Left ventricle myocardium superior (tissue), 1 donor: ENCODE data around the gene PPP1R1A. TPM values are rescaled to one million over a fixed set of nuclear protein-coding genes. Genes with fewer than 3 reads are reported as not detected.

Source experiments
- ATAC-seq: fragments of 200-7000 bp; cut with Tn5 transposase; one replicate; pipeline ENCODE4 v1.9.1; 2020; ENCODE audit warnings: mild to moderate bottlenecking, moderate library complexity
- DNase-seq: peaks from one replicate; pipeline ENCODE4 v3.0.0-alpha.2; 2020
- intact Hi-C: fragments of 100-400 bp; cut with micrococcal nuclease; formaldehyde crosslinking; loops from one replicate; pipeline ENCODE4 v1.11.0; 2022
- total RNA-seq: library from RNA; stranded (reverse); fragmentation: NEBNext Ultra II Directional; extraction: Animal tissue kit (Norgen Biotek cat#: 25700); gene quantifications from one replicate; pipeline ENCODE4 v1.2.1, GENCODE V29; 2021
- donor health status: DM: no; HTN: yes; CAD: no; lungs with severe emphysema.

PPP1R1A gene
- total RNA-seq, 1 donor from 2014 or later = 298 TPM

DNA sequence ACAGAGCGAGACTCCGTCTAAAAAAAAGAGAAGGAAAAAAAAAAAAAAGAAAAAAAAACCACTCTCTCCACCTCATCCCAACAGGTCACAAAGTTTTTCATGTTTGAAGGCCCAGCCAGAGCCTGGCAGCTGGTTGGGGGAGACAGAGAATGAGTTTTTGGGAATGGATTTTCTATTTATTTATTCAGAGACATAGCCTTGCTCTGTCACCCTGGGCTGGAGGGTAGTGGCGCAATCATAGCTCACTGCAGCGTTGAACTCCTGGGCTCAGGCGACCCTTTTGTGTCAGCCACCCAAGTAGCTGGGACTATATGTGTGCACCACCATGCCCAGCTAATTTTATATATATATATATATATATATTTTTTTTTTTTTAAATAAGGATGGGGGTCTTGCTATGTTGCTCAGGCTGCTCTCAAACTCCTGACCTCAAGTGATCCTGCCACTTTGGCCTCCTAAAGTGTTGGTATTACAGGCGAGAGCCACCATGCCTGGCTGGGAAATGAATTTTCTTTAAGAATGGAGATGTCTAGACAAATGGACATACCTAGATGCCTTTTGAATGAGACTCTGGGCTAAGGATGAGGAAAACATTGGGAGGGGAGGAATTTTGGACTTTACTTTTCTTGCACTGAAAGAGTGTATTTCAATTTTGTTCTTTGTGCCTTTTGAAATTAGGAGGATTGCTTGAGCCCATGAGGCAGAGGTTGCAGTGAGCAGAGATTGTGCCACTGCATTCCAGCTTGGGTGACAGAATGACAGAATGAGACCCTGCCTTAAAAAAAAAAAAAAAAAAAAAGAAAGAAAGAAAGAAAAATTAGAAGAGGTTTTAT, 16.9 kb upstream of the PPP1R1A start:
- ATAC-seq (no peak), DNase-seq (no peak)
- intact Hi-C loops = no loop called here

- DNase-seq = no peak
- ATAC-seq = no peak
- intact Hi-C loops = no loop called here
These were observed 16.0 kb upstream of the PPP1R1A start for GRCh38 chr12:54604436-54604835.

DNA sequence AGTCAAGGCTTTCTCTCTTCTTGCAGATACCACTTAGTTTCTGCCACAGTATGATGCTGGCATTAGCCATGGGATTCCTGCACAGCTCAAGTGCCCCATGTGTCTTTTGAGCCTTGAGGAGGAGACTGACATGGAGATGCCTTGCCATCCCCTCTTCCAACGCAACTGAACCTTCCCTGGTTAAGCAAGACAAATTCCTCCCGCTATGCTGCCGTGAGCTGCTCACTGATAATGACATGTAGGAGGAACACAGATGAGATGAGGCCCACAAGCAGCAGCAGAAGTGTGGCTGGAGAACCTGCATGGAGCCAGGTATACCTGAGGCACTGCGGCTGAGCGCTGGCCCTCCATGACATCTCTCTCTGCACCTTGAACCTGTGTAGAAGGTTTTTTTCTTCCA, 15.4 kb upstream of the PPP1R1A start:
- intact Hi-C loops = no loop called here
- no peak for ATAC-seq
- no peak for DNase-seq

GRCh38 chr12:54603173-54603814, 14.8 kb upstream of the PPP1R1A start:
- ATAC-seq (peak; percentile 80), DNase-seq (peak; percentile 46)
- intact Hi-C loops = no loop called here

DNA sequence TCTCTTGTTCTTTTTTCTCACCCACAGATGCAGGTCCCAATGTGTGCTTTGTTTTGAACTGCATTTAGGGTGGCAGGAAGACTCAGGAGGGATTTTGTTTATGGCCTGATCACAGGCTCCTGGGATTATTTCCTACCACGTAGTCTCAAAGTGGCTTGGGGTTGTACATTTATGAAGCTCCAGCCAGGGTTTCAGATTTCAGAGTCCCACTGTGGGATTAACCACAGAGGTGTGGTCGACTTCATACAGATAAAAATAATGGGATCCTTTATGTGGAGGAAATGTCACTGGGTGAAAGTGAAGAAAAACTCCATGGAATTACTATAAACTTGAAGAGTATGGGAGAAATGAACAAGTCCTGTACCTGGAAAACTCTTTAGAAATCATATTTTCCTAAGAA, 14.2 kb upstream of the PPP1R1A start:
- intact Hi-C loops = no loop called here
- no peak for DNase-seq
- ATAC-seq = no peak

DNA sequence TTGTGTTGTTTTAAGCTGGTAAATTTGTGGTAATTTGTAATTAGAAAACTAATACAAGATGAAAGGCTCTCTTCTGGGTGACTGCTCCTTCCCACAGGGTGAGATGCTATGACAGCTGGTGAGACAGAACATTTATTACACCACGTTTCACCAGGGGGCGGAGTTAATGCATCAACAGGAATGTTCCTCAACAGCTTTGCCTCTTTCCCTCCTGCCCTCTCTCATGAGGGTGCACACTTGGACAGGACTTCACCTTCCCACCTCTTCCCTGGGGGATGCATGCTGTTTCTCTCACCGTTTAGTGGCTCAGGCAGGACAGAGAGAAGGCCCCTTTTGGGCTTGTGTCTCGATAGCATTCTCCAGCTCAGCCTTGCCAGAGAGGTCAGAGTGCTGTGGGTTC, 13.4 kb upstream of the PPP1R1A start:
- intact Hi-C loops = no loop called here
- DNase-seq = no peak
- no peak for ATAC-seq

DNA sequence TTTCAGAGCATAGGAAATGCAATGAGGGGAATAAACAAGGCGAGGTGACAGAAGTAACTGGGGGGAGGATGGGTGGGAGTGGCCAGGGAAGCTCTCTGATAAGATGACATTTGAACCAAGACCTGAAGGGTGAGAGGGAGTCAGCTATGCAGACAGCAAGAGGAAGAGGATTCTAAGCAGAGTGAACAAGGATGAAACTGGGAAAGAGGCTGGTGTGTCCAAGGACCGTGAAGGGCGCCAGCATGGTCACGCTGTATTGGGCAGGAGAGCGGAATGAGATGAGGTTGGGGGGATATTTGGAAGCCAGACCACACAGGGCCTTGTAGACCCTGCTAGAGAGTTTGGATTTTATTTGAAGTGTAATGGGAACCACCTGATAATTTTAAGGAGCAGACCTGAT, 10.5 kb upstream of the PPP1R1A start:
- DNase-seq = no peak
- intact Hi-C loops = no loop called here
- no peak for ATAC-seq

GRCh38 chr12:54596526-54596946, 8.1 kb upstream of the PPP1R1A start:
- DNase-seq = peak; percentile 77
- peak; percentile 75 for ATAC-seq
- intact Hi-C loops = no loop called here

- intact Hi-C loops = no loop called here
- no peak for DNase-seq
- no peak for ATAC-seq
These were observed 7.0 kb upstream of the PPP1R1A start for GRCh38 chr12:54595471-54595870.

DNA sequence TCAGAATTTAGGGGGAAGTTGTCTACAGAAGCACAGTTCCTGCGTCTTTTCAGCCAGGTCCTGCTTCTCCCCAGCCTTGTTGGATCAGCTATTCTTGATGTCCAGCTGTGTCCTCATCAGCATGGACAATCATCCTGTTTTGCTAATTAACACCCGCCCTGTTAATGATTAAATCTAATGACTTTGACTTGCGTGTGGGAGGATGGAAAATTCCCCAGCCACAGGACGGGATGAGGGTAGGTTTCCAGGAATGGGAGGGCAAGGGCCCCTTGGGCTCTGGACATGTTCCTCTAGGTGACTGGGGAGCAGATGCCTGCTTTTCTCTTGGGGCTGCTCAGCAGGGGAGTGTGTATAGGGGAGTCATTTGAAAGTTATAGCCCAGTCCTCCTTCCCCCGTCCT, 5.3 kb upstream of the PPP1R1A start:
- DNase-seq (no peak), ATAC-seq (no peak)
- intact Hi-C loops = no loop called here

DNA sequence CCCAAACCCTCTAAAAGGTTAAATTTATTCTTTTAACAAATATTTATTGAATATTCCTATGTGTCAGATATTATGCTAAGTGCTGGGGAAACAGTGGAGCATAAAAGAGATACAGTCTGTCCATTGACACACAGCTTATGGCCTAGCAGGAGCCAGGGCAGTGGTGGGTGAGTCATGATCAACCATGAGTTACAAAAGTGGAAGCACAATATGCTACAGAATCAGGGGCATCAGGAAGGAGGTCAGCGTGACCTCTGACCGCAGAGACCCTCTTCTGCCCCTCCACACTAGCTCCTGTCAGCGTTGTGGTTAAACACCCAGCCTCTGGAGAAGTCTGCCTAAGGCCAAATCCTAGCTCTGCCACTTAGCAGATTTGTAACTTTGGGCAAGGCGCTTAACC, 4.7 kb upstream of the PPP1R1A start:
- DNase-seq (no peak), ATAC-seq (no peak)
- intact Hi-C loops = no loop called here

GRCh38 chr12:54592316-54592715, 3.9 kb upstream of the PPP1R1A start:
- intact Hi-C loops = no loop called here
- ATAC-seq = no peak
- DNase-seq = no peak

GRCh38 chr12:54590978-54591591, 2.6 kb upstream of the PPP1R1A start:
- intact Hi-C loops = no loop called here
- ATAC-seq (peak; percentile 69), DNase-seq (no peak)

GRCh38 chr12:54589964-54590363, 1.5 kb upstream of the PPP1R1A start:
- intact Hi-C loops = no loop called here
- DNase-seq (no peak), ATAC-seq (no peak)

DNA sequence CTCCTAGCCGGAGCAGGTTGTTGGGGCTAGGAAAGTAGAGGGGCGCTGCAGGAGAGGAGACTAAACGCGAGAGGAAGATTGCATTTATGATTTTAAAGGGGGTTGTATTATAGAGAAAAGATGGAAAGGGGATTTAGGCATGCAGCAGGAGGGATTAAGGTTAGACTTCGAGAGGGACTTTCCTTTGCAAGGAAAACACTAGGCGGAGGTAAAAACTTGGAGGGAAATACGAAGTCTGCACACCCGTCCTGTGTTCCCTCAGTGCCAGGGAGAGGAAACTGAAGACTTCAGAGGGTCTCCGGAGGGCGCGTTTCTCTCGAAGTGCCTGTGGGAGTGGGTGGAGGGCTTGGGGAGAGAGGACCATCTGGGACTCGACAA, 420 bp upstream of the PPP1R1A start:
- DNase-seq (no peak), ATAC-seq (no peak)
- intact Hi-C loops = no loop called here

DNA sequence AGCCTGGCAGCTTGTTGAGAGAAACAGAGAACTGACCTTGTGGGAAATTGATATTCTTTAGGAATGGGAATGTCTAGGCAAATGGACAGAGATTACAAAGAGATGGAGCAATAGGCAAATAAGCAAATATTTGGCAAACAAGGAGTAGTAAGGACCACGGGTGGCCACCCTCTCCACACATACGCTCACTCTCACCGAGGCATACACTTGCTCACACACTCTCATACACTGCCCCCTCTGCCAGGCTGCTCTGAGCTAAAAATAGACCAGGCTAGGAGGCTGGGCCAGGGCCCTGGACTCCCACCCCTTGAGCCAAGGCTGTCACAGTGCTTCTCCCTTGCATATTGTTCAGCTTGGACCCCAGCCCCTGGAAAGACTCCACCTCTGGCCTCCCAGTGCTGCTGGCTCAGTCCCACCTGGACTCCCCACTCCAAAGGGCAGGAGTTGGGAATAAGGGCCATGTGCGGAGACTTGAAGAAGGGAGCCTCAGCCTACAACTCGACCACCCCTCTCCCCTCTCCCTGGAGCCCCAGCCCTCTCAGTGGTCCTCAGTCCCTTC, 1.1 kb downstream of the PPP1R1A start:
- ATAC-seq = peak; percentile 85
- intact Hi-C loops = no loop called here

GRCh38 chr12:54586620-54587019, 1.8 kb downstream of the PPP1R1A start:
- DNase-seq = no peak
- intact Hi-C loops = no loop called here
- ATAC-seq = no peak

More for the DNA sequence above, 1.1 kb downstream of the PPP1R1A start:
- peak; percentile 67 for DNase-seq

- DNase-seq (no peak), ATAC-seq (no peak)
- intact Hi-C loops = no loop called here
These were observed 3.2 kb downstream of the PPP1R1A start for GRCh38 chr12:54585243-54585642.

GRCh38 chr12:54584128-54584527, 4.3 kb downstream of the PPP1R1A start:
- no peak for ATAC-seq
- DNase-seq = no peak
- intact Hi-C loops = no loop called here

DNA sequence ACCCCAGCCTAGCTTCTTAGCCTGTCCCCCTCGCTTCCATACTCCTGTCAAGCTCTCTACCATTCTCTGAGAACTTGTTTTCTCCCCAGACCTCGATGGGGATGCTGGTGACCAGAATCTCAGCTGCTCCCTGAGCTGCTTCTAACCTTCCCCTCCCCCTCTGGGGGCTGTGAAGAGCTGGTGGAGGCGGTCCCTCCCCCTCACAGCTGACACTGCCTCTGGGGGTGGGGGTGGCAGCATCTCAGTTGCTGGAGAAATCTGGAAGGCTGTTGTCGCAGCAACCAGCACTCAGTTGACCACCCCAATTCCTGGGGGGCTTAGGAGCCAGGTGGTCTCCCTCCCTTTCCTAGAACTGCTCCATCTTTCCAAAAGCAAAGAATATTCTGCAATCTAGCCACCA, 4.7 kb downstream of the PPP1R1A start:
- ATAC-seq = no peak
- intact Hi-C loops = no loop called here
- DNase-seq = no peak
